H1 (cell line): ENCODE data around the gene SMAD6. TPM values are rescaled to one million over a fixed set of nuclear protein-coding genes. Genes with fewer than 3 reads are reported as not detected.

Experiments used
- CTCF ChIA-PET: fragments of 300-600 bp; sonication (Branson Sonifier 250); formaldehyde crosslinking; loops from one replicate; lab custom pipeline; 2021; ENCODE audit not compliant: partially characterized antibody; lab: Charles Lee
- POLR2A ChIA-PET: fragments of 300-600 bp; sonication (Branson Sonifier 250); formaldehyde crosslinking; loops from one replicate; lab custom pipeline; 2021; ENCODE audit warnings: inconsistent platforms; ENCODE audit not compliant: partially characterized antibody; lab: Charles Lee
- DNase-seq, 2 experiments: peaks; one replicate each; pipeline versions ENCODE4 v3.0.0 to v3.0.0-alpha.2; 2010 to 2022; ENCODE audit warnings: low spot score in 2 of 2, low read depth in 1 of 2, mixed read lengths in 1 of 2
- FAIRE-seq: peaks from 2 replicates; lab custom pipeline; 2011; peaks lifted over from hg19 to GRCh38; lab: Jason Lieb, UNC
- H2AFZ ChIP-seq: 2 replicates; pipeline ENCODE4 v1.8.1; 2012; ENCODE audit warnings: low read length, inconsistent platforms
- H2AK5ac ChIP-seq: 2 replicates; pipeline ENCODE4 v1.6.1; 2013; ENCODE audit warnings: low read depth, low read length
- H2BK120ac ChIP-seq: replicated peaks from 2 replicates; pipeline ENCODE3; 2013; ENCODE audit warnings: low read depth, low read length, inconsistent platforms
- H2BK12ac ChIP-seq: 2 replicates; pipeline ENCODE4 v1.6.1; 2013; ENCODE audit warnings: low read depth, low read length
- H2BK15ac ChIP-seq: 2 replicates; pipeline ENCODE4 v1.6.1; 2013; ENCODE audit warnings: low read length
- H2BK20ac ChIP-seq: 2 replicates; pipeline ENCODE4 v1.6.1; 2013; ENCODE audit warnings: low read length
- H2BK5ac ChIP-seq: 2 replicates; pipeline ENCODE4 v1.6.1; 2013; ENCODE audit warnings: low read depth, low read length
- H3K14ac ChIP-seq: 2 replicates; pipeline ENCODE4 v1.6.1; 2013; ENCODE audit warnings: inconsistent platforms; ENCODE audit not compliant: insufficient read length
- H3K18ac ChIP-seq: 2 replicates; pipeline ENCODE4 v1.6.1; 2013; ENCODE audit warnings: low read length; ENCODE audit errors: extremely low read depth
- H3K23ac ChIP-seq: 2 replicates; pipeline ENCODE4 v1.6.1; 2013; ENCODE audit warnings: inconsistent platforms; ENCODE audit not compliant: insufficient read length
- H3K23me2 ChIP-seq: 2 replicates; pipeline ENCODE4 v1.6.1; 2013; ENCODE audit warnings: low read depth, low read length
- H3K27ac ChIP-seq: 2 replicates; pipeline ENCODE4 v1.6.1; 2011; ENCODE audit warnings: low read depth, low read length, inconsistent platforms
- H3K27me3 ChIP-seq, 4 experiments: replicated peaks in 1 of 4; 1 replicate in 1 of 4; 2 replicates in 3 of 4; pipeline versions ENCODE4 v1.6.1 to v1.8.1; 2011 to 2013; ENCODE audit warnings: low read length in 3 of 4, mild to moderate bottlenecking in 3 of 4, inconsistent platforms in 2 of 4, mixed read lengths in 2 of 4, moderate library complexity in 1 of 4; ENCODE audit not compliant: control insufficient read depth in 3 of 4, insufficient read depth in 3 of 4; ENCODE audit errors: extremely low read depth in 1 of 4
- H3K36me3 ChIP-seq, 4 experiments: 2 replicates each; pipeline versions ENCODE4 v1.6.1 to v1.8.1; 2011 to 2013; ENCODE audit warnings: mild to moderate bottlenecking in 4 of 4, low read length in 3 of 4, moderate library complexity in 2 of 4, control low read depth in 1 of 4, inconsistent platforms in 1 of 4; ENCODE audit not compliant: insufficient read depth in 4 of 4, control insufficient read depth in 2 of 4
- H3K4ac ChIP-seq: replicated peaks from 2 replicates; pipeline ENCODE3; 2013; ENCODE audit warnings: low read length, low read depth, mixed read lengths, inconsistent platforms; ENCODE audit not compliant: insufficient read length
- H3K4me1 ChIP-seq, 4 experiments: replicated peaks in 1 of 4; 1 replicate in 1 of 4; 2 replicates in 3 of 4; pipeline versions ENCODE4 v1.6.1 to v1.8.1; 2011 to 2013; ENCODE audit warnings: low read length in 3 of 4, inconsistent platforms in 2 of 4, mixed read lengths in 1 of 4; ENCODE audit not compliant: insufficient read depth in 4 of 4, control insufficient read depth in 3 of 4
- H3K4me2 ChIP-seq, 2 experiments: 2 replicates each; pipeline versions ENCODE4 v1.6.1 to v1.8.1; 2011 to 2013; ENCODE audit warnings: low read depth in 2 of 2, low read length in 2 of 2, control low read depth in 1 of 2, inconsistent platforms in 1 of 2, mild to moderate bottlenecking in 1 of 2; ENCODE audit not compliant: insufficient read depth in 1 of 2
- H3K4me3 ChIP-seq, 4 experiments: fragments of 200-600, 300-600 bp in 1 of 4; sonication (generic), shearing (Covaris generic), sonication (Bioruptor Twin) in 1 of 4; 2 replicates each; pipeline versions ENCODE4 v1.5.1 to v1.8.1; 2011 to 2016; ENCODE audit warnings: low read length in 4 of 4, low read depth in 3 of 4, control low read depth in 2 of 4, inconsistent platforms in 2 of 4, mild to moderate bottlenecking in 2 of 4, mixed read lengths in 1 of 4, moderate library complexity in 1 of 4; ENCODE audit not compliant: insufficient read depth in 2 of 4; ENCODE audit errors: extremely low read depth in 1 of 4
- H3K56ac ChIP-seq: replicated peaks from 2 replicates; pipeline ENCODE3; 2013; ENCODE audit warnings: low read depth, mild to moderate bottlenecking, mixed read lengths, low read length, inconsistent platforms; ENCODE audit not compliant: insufficient read length
- H3K79me1 ChIP-seq: 2 replicates; pipeline ENCODE4 v1.6.1; 2013; ENCODE audit warnings: low read depth, low read length, control low read depth
- H3K79me2 ChIP-seq, 2 experiments: 2 replicates each; pipeline versions ENCODE4 v1.6.1 to v1.8.1; 2012 to 2013; ENCODE audit warnings: low read length in 2 of 2, mild to moderate bottlenecking in 2 of 2, inconsistent platforms in 1 of 2; ENCODE audit not compliant: insufficient read depth in 2 of 2, control insufficient read depth in 1 of 2
- H3K9ac ChIP-seq, 4 experiments: replicated peaks in 1 of 4; 1 replicate in 1 of 4; 2 replicates in 3 of 4; pipeline versions ENCODE4 v1.6.1 to v1.8.1; 2011 to 2013; ENCODE audit warnings: low read depth in 3 of 4, low read length in 3 of 4, control low read depth in 2 of 4, mild to moderate bottlenecking in 2 of 4, moderate library complexity in 2 of 4, inconsistent platforms in 1 of 4; ENCODE audit errors: extremely low read depth in 1 of 4
- H3K9me3 ChIP-seq, 2 experiments: 2 replicates each; pipeline versions ENCODE4 v1.6.1 to v1.8.1; 2012 to 2013; ENCODE audit warnings: mild to moderate bottlenecking in 2 of 2, moderate library complexity in 2 of 2, control low read depth in 1 of 2, inconsistent platforms in 1 of 2, low read depth in 1 of 2, low read length in 1 of 2, mixed read lengths in 1 of 2; ENCODE audit not compliant: insufficient read depth in 2 of 2
- H4K20me1 ChIP-seq, 2 experiments: replicated peaks in 1 of 2; 2 replicates each; pipeline versions ENCODE3 to v1.8.1; 2011 to 2013; ENCODE audit warnings: inconsistent platforms in 2 of 2, low read length in 2 of 2, mild to moderate bottlenecking in 1 of 2; ENCODE audit not compliant: insufficient read depth in 2 of 2, control insufficient read depth in 1 of 2
- H4K5ac ChIP-seq: 2 replicates; pipeline ENCODE4 v1.6.1; 2013; ENCODE audit warnings: low read length, low read depth, mixed read lengths, inconsistent platforms; ENCODE audit not compliant: insufficient read length
- H4K8ac ChIP-seq: 2 replicates; pipeline ENCODE4 v1.8.0; 2013; ENCODE audit warnings: mild to moderate bottlenecking, moderate library complexity, low read length, inconsistent platforms; ENCODE audit not compliant: insufficient read depth; ENCODE audit errors: extremely low read depth
- H4K91ac ChIP-seq: replicated peaks from 2 replicates; pipeline ENCODE3; 2013; ENCODE audit warnings: low read length, mixed read lengths, inconsistent platforms; ENCODE audit not compliant: insufficient read length
- CREB1 ChIP-seq: IDR thresholded peaks from 2 replicates; pipeline ENCODE4 v1.6.1; 2012; ENCODE audit warnings: inconsistent platforms
- CTBP2 ChIP-seq: IDR thresholded peaks from 2 replicates; pipeline ENCODE4 v1.7.0; 2011; ENCODE audit warnings: borderline replicate concordance, mild to moderate bottlenecking, moderate library complexity, mixed read lengths, low read length; ENCODE audit not compliant: insufficient read depth, insufficient read length
- GTF2F1 ChIP-seq: IDR thresholded peaks from 2 replicates; pipeline ENCODE4 v1.6.1; 2012; ENCODE audit warnings: low read depth, low read length, improper control_type of control experiment, borderline replicate concordance
- HDAC2 ChIP-seq, 2 experiments: fragments of 300-600 bp in 1 of 2; sonication (generic) in 1 of 2; IDR thresholded peaks; 2 replicates each; pipeline ENCODE4 v1.6.1; 2011 to 2012; ENCODE audit warnings: low read depth in 2 of 2, low read length in 2 of 2, mild to moderate bottlenecking in 2 of 2, moderate library complexity in 2 of 2, borderline replicate concordance in 1 of 2, inconsistent platforms in 1 of 2
- JUN ChIP-seq: IDR thresholded peaks from 2 replicates; pipeline ENCODE4 v1.6.1; 2011; ENCODE audit warnings: low read depth, mild to moderate bottlenecking, improper control_type of control experiment, low read length
- KDM4A ChIP-seq: IDR thresholded peaks from one replicate; pipeline ENCODE4 v1.7.1; 2012; ENCODE audit warnings: low read depth, mild to moderate bottlenecking, moderate library complexity, low read length, inconsistent platforms; ENCODE audit not compliant: severe bottlenecking
- MAX ChIP-seq: IDR thresholded peaks from 2 replicates; pipeline ENCODE4 v1.6.1; 2012; ENCODE audit warnings: inconsistent platforms
- POLR2A ChIP-seq, 2 experiments: IDR thresholded peaks; 1 replicate in 1 of 2; 2 replicates in 1 of 2; pipeline ENCODE4 v1.6.1; 2011; ENCODE audit warnings: low read depth in 2 of 2, low read length in 2 of 2, mild to moderate bottlenecking in 2 of 2; ENCODE audit errors: control extremely low read depth in 1 of 2
- RFX5 ChIP-seq: IDR thresholded peaks from 2 replicates; pipeline ENCODE4 v1.6.1; 2011; ENCODE audit warnings: low read depth, low read length, improper control_type of control experiment, borderline replicate concordance
- SIN3A ChIP-seq, 2 experiments: IDR thresholded peaks in 1 of 2; conservative IDR thresholded peaks in 1 of 2; 2 replicates each; pipeline ENCODE4 v1.6.1; 2011 to 2012; ENCODE audit warnings: low read length in 2 of 2, improper control_type of control experiment in 1 of 2, low read depth in 1 of 2, mild to moderate bottlenecking in 1 of 2
- SIRT6 ChIP-seq: IDR thresholded peaks from one replicate; pipeline ENCODE4 v1.7.1; 2012; ENCODE audit warnings: low read length, inconsistent platforms
- TBP ChIP-seq: IDR thresholded peaks from 2 replicates; pipeline ENCODE4 v1.6.1; 2011; ENCODE audit warnings: low read depth, low read length, improper control_type of control experiment
- USF2 ChIP-seq: IDR thresholded peaks from 2 replicates; pipeline ENCODE4 v1.6.1; 2011; ENCODE audit warnings: low read length, improper control_type of control experiment
- WGBS, 2 experiments: shearing (Covaris generic) in 1 of 2; methylation state at CpG; one replicate each; pipeline versions ENCODE4 v1.1.6 to v1.1.7; 2013 to 2015; ENCODE audit warnings: low lambda C conversion rate in 2 of 2, mixed read lengths in 2 of 2, inconsistent platforms in 1 of 2, low coverage in 1 of 2, missing lambda C conversion rate in 1 of 2; ENCODE audit not compliant: insufficient replicate concordance in 2 of 2, insufficient coverage in 1 of 2, insufficient read length in 1 of 2; ENCODE audit errors: extremely low coverage in 1 of 2, missing lambda C conversion rate in 1 of 2; 5-methylcytosine and 5-hydroxymethylcytosine counted together
- polyA plus RNA-seq, 7 experiments: library from polyadenylated mRNA; depleted of rRNA in 3 of 7; stranded (reverse) in 5 of 7; unstranded in 2 of 7; fragments of >200 nt in 5 of 7; fragments of 200-250 nt in 2 of 7; gene quantifications; 1 replicate in 5 of 7; 2 replicates in 1 of 7; 4 replicates in 1 of 7; pipeline versions ENCODE4 v1.2.1 to v1.2.3, GENCODE V29; 2011 to 2013; ENCODE audit warnings: missing spikeins in 2 of 7, mixed read lengths in 2 of 7
- total RNA-seq: library from RNA; stranded (reverse); fragmentation: NEBNext Ultra II Directional; extraction: Animal tissue kit (Norgen Biotek cat#: 25700); gene quantifications from 2 replicates; pipeline ENCODE4 v1.2.1, GENCODE V29; 2021

Gene SMAD6
- total and polyA plus RNA-seq, 2 of the 8 experiments (the other 6 are each of a cell fraction or from before 2014, with no cell fraction given), result 1.8 to 7.0 TPM

- no peak overlapping the region for H2AFZ ChIP-seq
- no peak overlapping the region for H3K18ac ChIP-seq
- DNase-seq, result no peak
- TF ChIP-seq USF2, result no peak
- no peak for TF ChIP-seq TBP
- TF ChIP-seq SIN3A (conservative IDR thresholded peaks at IDR 0.05 in 1 of 2, IDR thresholded peaks at IDR 0.05 in 1 of 2; ENCODE audit: low read depth in 1 of 2, low read length in 2 of 2), result no peak
- TF ChIP-seq JUN, result no peak
- TF ChIP-seq GTF2F1, result no peak
- TF ChIP-seq HDAC2 (IDR thresholded peaks at IDR 0.05; ENCODE audit: borderline replicate concordance in 1 of 2, low read depth in 2 of 2, low read length in 2 of 2), result no peak
- TF ChIP-seq KDM4A, result no peak
- TF ChIP-seq CREB1, result no peak
- TF ChIP-seq CTBP2, result no peak
- no peak for TF ChIP-seq RFX5
- TF ChIP-seq SIRT6, result no peak
- no peak for TF ChIP-seq MAX
- no peak for TF ChIP-seq POLR2A (IDR thresholded peaks at IDR 0.05; ENCODE audit: control extremely low read depth in 1 of 2, low read depth in 2 of 2, low read length in 2 of 2)
Observed at GRCh38 chr15:66821307-66821706, 119.3 kb downstream of the SMAD6 start.

More at GRCh38 chr15:66821307-66821706, 119.3 kb downstream of the SMAD6 start:
- Histone ChIP-seq H3K4ac (no peak overlapping the region), H3K23me2 (no peaks in the 10 kb centered on the region; the same call in 1 of the 2 replicates), H2BK120ac (no peak overlapping the region), H3K9ac (no peak overlapping the region), H3K79me1 (no peaks in the 10 kb centered on the region), H3K4me3 (no peak overlapping the region), H2BK12ac (no peak overlapping the region; the same call in 1 of the 2 replicates), H4K5ac (no peak overlapping the region), H3K4me1 (peaks cover 0 to 4% (median under 1%) of the 10 kb centered on the region in 4 experiments; a peak in 3 of 7 replicates), H3K27me3 (no peaks in the 10 kb centered on the region), H4K20me1 (no peaks in the 10 kb centered on the region), H3K36me3 (no peaks in the 10 kb centered on the region; a peak in 1 of 8 replicates), H2BK20ac (0 out of 2 replicates have a peak overlapping the region, but pooled peaks have one; percentile 6), H2AK5ac (no peak overlapping the region), H3K14ac (no peak overlapping the region), H3K4me2 (no peak overlapping the region), H3K9me3 (no peaks in the 10 kb centered on the region), H2BK5ac (no peak overlapping the region), H3K23ac (no peak overlapping the region), H4K91ac (no peak overlapping the region), H3K27ac (no peak overlapping the region), H2BK15ac (no peak overlapping the region), H4K8ac (no peak overlapping the region), H3K56ac (no peak overlapping the region), H3K79me2 (no peaks in the 10 kb centered on the region)
- no peak for FAIRE-seq
- CTCF ChIA-PET, result interaction anchor here (0.6 to 1.8 kb wide), 7 partner anchors 13 to 258 kb away, joined by 3 to 8 read pairs (median 3); no protein-coding TSS in a partner anchor
- POLR2A ChIA-PET, result no interaction called here
- 92% methylated on average over 4 of the region's 4 CpGs; no CpG with 5 or more reads in 1 of the 2 experiments for WGBS, 2 experiments
